UCSD-AML1 (cell line): ENCODE results near the gene OTOF.
A peak's percentile ranks its signal among the peaks of the same experiment; 100 is the strongest.
"Not testable (repeated sequence)": the region's sequence is repeated elsewhere in the genome, so short reads cannot be mapped to it uniquely, and the experiment has no call there.

Experiments used
- DNase-seq: peaks from one replicate; lab custom pipeline; 2025; ENCODE audit not compliant: unreplicated experiment; lab: John Stamatoyannopoulos, UW

Gene OTOF

GRCh38 chr2:26481706-26482105, 3.8 kb upstream of the OTOF start:
- no peak for DNase-seq

DNA sequence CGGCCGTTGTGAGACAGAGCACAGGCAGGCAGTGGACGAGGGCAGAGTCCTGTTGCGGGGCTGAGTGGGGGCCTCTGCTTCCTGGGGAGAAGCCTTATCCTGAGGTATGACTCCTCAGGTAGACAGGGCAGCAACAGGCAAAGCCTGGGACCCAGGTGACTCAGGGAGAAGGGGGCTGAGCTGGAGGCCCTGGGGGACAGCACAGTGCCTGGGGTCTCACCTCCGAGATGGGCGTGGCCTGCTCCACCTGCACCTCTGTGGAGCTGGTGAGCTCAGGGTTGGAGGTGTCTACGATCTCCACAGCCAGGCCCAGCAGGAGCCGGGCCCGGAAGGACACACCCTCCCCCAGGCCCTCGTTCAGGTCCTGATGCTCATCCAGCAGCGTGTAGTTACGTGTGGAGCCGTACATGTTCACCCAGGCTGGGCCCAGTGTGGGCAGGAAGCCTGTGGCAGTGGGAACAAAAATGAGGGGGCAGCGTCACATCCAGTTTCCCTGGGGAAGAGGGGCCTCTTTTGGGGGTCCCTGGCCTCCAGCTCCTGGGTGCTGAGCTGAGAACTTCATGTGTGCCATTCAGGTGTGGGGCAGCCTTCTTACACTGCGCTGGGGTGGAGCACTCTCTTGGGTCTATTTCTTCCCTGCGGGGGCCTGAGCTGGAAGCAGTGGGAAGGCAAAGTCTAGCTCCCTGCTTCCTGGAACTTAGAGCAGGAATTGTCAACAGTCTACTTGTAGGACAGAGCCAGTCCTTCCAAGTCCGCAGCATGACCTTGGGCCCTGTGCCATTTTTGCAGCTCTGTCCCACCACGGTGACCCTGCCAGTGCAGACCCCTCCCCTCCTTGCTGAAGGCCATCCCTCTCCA, 2.9 kb upstream of the OTOF start:
- no peak for DNase-seq

- no peak for DNase-seq
These were observed 2.1 kb upstream of the OTOF start for GRCh38 chr2:26479789-26480565.

GRCh38 chr2:26479131-26479788, 1.3 kb upstream of the OTOF start:
- no peak for DNase-seq

- DNase-seq = no peak
These were observed 442 bp upstream of the OTOF start for GRCh38 chr2:26478366-26478765.

- peak; percentile 35 for DNase-seq
These were observed 606 bp downstream of the OTOF start for GRCh38 chr2:26477126-26477910.

DNA sequence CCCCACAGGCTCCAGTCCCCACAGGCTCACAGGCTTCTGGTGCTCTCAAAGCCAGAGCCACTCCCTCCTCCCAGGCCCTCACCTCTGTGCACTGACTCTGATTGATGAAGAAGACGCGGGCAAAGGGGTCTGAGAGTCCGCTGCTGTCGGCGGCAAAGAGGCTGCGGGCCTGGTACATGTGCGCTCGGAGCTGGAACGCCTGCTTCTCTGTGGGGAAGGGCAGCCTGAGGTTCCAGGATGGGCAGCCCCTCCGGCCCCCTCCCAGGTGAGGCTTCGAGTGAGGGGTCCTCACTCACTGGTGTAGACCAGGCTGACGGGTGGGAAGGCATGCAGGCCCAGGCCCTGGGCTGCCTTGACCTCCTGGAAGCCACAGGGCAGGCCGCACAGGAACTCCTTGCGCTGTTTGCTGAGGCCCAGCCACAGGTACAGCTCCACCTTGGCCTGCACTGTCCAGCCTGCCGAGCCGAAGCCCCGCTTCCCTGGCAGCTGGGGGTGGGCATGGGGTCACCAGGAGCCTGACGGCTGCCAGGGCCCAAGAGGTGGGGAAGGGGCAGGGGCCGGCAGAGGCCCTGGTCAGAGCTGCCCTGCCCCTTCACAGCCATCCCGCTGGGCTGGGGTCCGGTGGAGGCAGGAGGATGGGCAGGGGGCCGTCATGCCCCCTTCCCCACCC, 2.0 kb downstream of the OTOF start:
- DNase-seq = no peak

DNA sequence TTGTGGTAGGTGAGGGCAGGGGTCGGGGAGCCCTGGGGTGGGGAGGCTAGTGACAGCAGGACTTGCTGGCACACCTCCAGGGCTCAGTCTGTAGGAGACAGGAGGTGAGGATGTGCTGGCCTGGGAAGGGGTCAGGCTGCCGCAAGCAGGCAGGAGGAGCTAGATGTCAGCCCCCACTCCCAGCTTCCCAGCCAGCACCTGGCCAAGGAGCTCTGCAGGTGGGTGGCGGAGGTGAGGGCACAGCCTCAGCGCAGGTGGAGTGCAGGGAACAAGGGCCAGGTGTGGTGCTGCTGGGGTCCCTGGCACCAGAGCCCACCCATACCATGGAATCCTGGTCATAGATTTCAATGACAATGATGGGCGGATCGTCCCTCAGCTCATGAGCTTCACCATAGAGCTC, 2.9 kb downstream of the OTOF start:
- DNase-seq = no peak

DNA sequence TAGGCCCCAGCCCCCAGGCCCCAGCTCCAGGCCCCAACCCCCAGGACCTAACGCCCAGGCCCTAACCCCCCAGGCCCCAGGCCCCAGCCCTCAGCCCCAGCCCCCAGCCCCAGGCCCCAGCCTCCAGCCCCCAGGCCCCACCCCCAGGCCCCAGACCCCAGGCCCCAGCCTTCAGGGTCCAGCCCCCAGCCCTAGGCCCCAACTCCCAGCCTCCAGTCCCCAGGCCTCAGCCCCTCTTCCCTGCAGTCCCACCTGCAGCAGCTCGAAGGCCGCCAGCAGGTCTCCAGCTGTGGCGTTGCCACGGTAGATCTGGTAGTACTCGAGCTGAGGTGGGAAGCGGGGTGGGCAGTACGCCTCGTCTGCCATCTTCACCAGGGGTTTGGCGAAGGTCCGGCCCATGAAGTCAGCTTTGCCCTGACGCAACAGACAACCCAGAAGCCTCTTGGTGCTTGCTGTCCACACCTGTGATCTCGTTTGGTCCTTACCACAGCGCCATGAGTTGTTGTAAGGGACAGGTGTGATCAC, 3.6 kb downstream of the OTOF start:
- no peak for DNase-seq

DNA sequence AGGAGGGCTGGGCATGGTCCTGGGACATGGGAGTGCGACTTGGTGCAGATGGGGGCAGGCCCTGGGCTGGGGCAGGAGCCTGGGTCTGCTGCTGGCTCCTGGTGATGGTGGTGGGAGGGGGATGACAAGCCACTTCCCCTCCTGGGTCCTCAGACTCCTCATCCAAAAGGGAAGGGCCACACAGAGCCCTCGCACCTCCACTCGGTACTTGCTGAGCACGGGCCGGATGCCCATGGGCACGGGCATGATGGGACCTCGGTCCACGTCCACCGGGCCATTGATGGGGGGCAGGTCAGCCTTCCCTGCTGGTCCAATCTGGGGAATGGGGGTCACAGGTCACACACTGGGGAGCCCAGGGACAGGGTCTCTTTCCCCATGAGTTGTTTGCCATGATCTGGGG, 4.1 kb downstream of the OTOF start:
- no peak for DNase-seq

DNA sequence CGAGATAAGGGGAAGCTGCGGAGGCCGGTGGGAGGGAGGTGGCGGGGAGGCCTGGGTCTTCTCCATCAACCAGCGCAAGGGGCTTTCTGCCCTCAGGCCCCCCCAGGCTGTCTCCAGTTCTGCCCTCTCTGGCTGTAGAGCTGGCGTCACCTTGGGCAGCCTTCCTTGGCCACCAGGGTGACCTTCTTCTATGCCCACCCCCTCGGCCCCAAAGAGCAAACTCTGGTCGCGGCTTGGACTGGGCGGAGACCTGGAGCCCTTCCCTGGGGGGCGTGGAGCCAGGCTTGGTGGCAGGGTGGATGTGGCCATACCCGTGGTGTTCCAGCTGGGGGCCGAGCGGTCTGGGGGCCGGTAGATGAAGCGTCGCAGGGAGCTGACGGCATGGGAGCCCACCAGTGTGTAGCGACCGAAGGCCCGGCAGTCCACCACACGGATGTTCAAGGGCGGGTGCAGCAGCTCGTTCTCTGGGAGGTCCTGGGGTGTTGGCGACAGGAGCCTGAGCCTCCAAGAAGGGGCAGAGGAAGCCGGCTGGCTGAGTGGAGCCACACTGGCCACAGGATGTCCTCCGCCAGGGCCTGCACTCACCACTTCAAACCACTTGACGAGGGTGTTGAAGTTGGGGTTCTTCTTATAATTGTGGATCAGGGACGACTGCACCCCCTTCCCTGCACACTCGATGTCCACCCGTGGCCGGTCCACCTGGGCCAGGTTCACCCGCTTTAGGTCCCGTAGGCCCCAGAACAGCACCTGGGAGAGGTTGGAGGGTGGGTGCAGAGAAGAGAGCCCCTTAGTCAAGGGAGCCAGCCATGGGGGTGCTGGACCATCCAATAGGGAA, 4.9 kb downstream of the OTOF start:
- no peak for DNase-seq

DNA sequence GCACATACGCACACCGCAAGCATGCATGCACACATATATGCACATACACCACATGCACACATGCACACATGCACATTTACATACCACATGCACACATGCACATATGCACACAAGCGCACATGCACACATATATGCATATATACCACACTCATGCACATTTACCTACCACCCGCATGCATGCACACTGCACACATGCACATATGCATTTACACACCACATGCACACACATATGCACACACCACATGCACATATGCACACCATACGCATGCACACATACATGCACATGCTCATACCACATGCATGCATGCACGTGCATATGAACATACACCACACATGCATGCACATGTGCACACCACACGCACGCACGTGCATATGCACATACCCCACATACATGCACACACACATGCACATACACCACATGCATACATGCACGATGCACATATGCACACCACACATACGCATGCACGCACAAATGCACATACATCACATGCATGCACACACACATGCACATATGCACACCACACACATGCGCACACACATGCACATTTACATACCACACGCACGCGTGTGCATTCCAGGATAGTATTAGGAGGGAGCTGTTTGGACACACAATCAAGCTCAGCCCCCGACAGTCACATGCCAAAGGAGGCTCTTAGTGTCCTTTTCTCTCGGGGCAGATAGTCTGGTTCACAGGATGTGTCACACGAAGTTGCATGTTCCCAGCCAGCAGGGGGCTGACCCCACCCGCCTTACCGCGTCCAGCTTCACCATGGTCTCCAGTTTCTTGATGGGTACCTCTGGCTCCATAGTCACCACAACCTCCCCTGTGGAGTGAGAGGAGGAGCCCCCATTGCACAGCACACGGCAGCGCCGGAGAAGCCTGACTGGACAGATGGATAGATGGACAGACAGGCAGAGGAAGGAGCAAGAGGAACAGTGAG, 5.9 kb downstream of the OTOF start:
- DNase-seq = no peak

- DNase-seq = no peak
These were observed 6.6 kb downstream of the OTOF start for GRCh38 chr2:26471289-26471688.

DNA sequence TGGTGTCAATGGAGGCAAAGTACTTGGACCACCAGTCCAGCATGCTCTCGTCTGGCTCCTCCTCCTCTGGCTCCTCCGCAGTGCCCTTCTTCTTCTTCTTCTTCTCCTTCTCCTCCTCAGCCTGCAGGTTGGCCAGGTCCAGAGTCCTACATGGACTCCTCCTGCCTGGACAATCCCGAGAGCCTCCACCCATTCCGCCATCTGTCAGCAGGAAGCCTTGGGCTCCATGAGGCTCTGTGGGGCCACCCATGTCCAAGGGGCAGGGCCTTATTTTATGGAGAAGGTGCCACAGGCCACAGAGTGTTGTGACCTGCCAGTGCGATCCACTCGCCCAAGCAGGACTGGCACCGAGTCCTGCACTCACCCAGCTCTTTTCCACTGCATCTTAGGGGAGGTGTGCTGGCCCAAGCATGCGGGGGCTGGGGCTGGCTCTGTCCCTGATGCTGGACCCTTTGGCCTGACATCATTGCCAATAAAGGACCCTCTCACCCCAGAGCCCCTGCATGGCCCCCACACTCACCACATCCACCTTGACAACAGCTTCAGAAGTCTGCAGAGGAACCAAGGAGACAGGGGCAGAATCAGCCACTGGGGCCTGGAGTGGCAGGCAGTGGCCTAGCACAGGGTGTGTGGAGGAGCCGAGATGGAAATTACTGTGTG, 7.2 kb downstream of the OTOF start:
- DNase-seq = no peak

DNA sequence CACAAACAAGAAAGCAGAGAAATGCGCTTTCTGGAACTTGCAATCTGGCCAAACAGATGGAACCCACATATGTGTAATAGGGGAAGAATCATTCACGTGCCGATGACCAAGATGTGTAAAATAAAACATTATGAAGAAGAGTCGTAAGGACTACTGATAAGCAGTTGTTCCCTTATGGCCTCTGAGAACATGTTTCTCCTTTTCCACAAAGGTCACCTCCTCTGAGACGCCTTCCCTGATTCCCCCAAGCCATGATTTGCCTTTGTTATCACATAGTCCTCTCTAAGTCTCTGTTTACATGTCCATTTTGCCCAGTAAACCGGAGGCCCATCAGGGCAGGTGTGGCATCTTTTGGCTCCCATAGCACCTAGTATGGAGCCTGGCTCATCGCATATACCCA, 8.0 kb downstream of the OTOF start:
- DNase-seq = no peak

GRCh38 chr2:26469092-26469710, 8.7 kb downstream of the OTOF start:
- DNase-seq = peak; percentile 73

DNA sequence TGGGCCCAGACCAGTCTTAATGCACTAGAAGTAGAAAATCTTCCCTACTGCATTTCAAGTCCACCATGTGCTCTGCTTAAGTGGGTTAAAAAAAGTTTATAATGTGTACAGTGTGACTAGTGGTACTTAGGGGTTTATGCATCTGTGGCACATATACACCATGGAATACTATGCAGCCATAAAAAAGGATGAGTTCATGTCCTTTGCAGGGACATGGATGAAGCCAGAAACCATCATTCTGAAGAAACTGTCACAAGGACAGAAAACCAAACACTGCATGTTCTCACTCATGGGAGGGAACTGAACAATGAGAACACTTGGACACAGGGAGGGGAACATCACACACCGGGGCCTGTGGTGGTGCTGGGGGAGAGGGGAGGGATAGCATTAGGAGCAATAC, 9.4 kb downstream of the OTOF start:
- not testable (repeated sequence) for DNase-seq
